Activated B cell treated with CpG ODN at 0.5 μM for 24 hours (primary cell): Measurements from ENCODE around the gene CCDC178. TPM values are rescaled to one million over a fixed set of nuclear protein-coding genes. Genes with fewer than 3 reads are reported as not detected.

ENCODE experiments used
- ATAC-seq: fragments of 200-7000 bp; cut with Tn5 transposase; one replicate; pipeline ENCODE4 v1.10.0; 2021; ENCODE audit warnings: low read depth, mild to moderate bottlenecking, moderate library complexity
- CTCF ChIA-PET: fragments of 350-600 bp; sonication (Branson Sonifier 250); formaldehyde crosslinking; loops from one replicate; lab custom pipeline; 2021; ENCODE audit warnings: antibody characterized with exemption; lab: Charles Lee
- POLR2A ChIA-PET: fragments of 350-600 bp; sonication (Branson Sonifier 250); formaldehyde crosslinking; loops from one replicate; lab custom pipeline; 2021; ENCODE audit warnings: antibody characterized with exemption; lab: Charles Lee
- DNase-seq: peaks from one replicate; pipeline ENCODE4 v3.0.0; 2022
- H3K27ac Mint-ChIP-seq: one replicate; pipeline ENCODE4 v1.8.0; 2020; ENCODE audit warnings: mixed read lengths
- H3K27me3 Mint-ChIP-seq: one replicate; pipeline ENCODE4 v1.8.0; 2021; ENCODE audit warnings: mixed read lengths
- H3K36me3 Mint-ChIP-seq: one replicate; pipeline ENCODE4 v1.8.0; 2021; ENCODE audit warnings: low read depth, mixed read lengths
- H3K4me1 Mint-ChIP-seq: one replicate; pipeline ENCODE4 v1.8.0; 2021; ENCODE audit warnings: mixed read lengths
- H3K4me3 Mint-ChIP-seq: one replicate; pipeline ENCODE4 v1.8.0; 2020; ENCODE audit warnings: mild to moderate bottlenecking, mixed read lengths
- H3K9me3 Mint-ChIP-seq: one replicate; pipeline ENCODE4 v1.8.0; 2020; ENCODE audit warnings: mixed read lengths
- CTCF ChIP-seq: fragments of 200-600 bp; IDR thresholded peaks from one replicate; pipeline ENCODE4 v1.8.0; 2022; ENCODE audit warnings: antibody characterized with exemption, mild to moderate bottlenecking
- intact Hi-C: fragments of 100-400 bp; cut with micrococcal nuclease; formaldehyde crosslinking; loops from one replicate; pipeline ENCODE4 v1.15.1; 2024
- total RNA-seq: library from RNA; stranded (reverse); gene quantifications from 2 replicates; pipeline ENCODE4 v1.2.3, GENCODE V29; 2022

The CCDC178 gene
- total RNA-seq, 1 donor from 2014 or later: not detected

GRCh38 chr18:32907648-32908423 lies 532.7 kb downstream of the CCDC178 start:
- Mint-ChIP-seq H3K9me3 (no peaks in the 10 kb centered on the region), H3K27ac (no peak overlapping the region), H3K27me3 (no peaks in the 10 kb centered on the region), H3K36me3 (no peaks in the 10 kb centered on the region), H3K4me1 (peaks cover 58% of the 10 kb centered on the region), H3K4me3 (no peak overlapping the region)
- POLR2A ChIA-PET: interaction anchor here (0.7 kb wide), 1 partner anchor 146 kb away, joined by 3 read pairs; no protein-coding TSS in a partner anchor
- ATAC-seq (no peak), DNase-seq (no peak)
- intact Hi-C loops: no loop called here
- TF ChIP-seq CTCF: no peak
- CTCF ChIA-PET: no interaction called here

- CTCF ChIA-PET: no interaction called here
- no peak for ATAC-seq
- POLR2A ChIA-PET: interaction anchor here (1.0 kb wide), 1 partner anchor 133 kb away, joined by 3 read pairs; no protein-coding TSS in a partner anchor
- intact Hi-C loops: no loop called here
- Mint-ChIP-seq H3K27ac (no peak overlapping the region), H3K4me3 (no peak overlapping the region), H3K27me3 (no peaks in the 10 kb centered on the region), H3K9me3 (no peaks in the 10 kb centered on the region), H3K4me1 (peaks cover 63% of the 10 kb centered on the region), H3K36me3 (no peaks in the 10 kb centered on the region)
- DNase-seq: no peak
- no peak for TF ChIP-seq CTCF
These were observed 533.3 kb downstream of the CCDC178 start for GRCh38 chr18:32907311-32907585.

- Mint-ChIP-seq H3K27me3 (no peaks in the 10 kb centered on the region), H3K36me3 (no peaks in the 10 kb centered on the region), H3K9me3 (no peaks in the 10 kb centered on the region), H3K4me3 (no peak overlapping the region), H3K27ac (peak overlapping the region; percentile 9), H3K4me1 (peaks cover 65% of the 10 kb centered on the region)
- no peak for ATAC-seq
- intact Hi-C loops: no loop called here
- ChIA-PET CTCF (no interaction called here), POLR2A (interaction anchor here (1.0 kb wide), 1 partner anchor 133 kb away, joined by 3 read pairs; no protein-coding TSS in a partner anchor)
- no peak for DNase-seq
- TF ChIP-seq CTCF: no peak
These were observed 533.8 kb downstream of the CCDC178 start for GRCh38 chr18:32906506-32907310.

GRCh38 chr18:32905651-32906050 lies 534.9 kb downstream of the CCDC178 start:
- H3K9me3 Mint-ChIP-seq: no peaks in the 10 kb centered on the region
- H3K4me1 Mint-ChIP-seq: peaks cover 56% of the 10 kb centered on the region
- H3K27ac Mint-ChIP-seq: no peak overlapping the region
- intact Hi-C loops: no loop called here
- no peaks in the 10 kb centered on the region for H3K36me3 Mint-ChIP-seq
- CTCF ChIA-PET: no interaction called here
- TF ChIP-seq CTCF: no peak
- no peak overlapping the region for H3K4me3 Mint-ChIP-seq
- POLR2A ChIA-PET: no interaction called here
- ATAC-seq (no peak), DNase-seq (no peak)
- H3K27me3 Mint-ChIP-seq: no peaks in the 10 kb centered on the region
